ENCODE results near the gene ANKS1B.

- TF ChIP-seq POLR2A (IDR thresholded peaks at IDR 0.05; ENCODE audit: low read length) (no peak), GATA1 (IDR thresholded peaks at IDR 0.05; ENCODE audit: low read depth, low read length) (no peak)
These were observed 507.8 kb downstream of the ANKS1B start for GRCh38 chr12:99476956-99477355.

Data from erythroblast (primary cell).